ENCODE data around the gene HSFY1.
"Not testable (repeated sequence)": the region's sequence is repeated elsewhere in the genome, so short reads cannot be mapped to it uniquely, and the experiment has no call there.

Gene HSFY1

GRCh38 chrY:18546420-18546819 lies at the start of gene HSFY1:
Gene HSFY1, plus strand, starts transcription at chrY:18546720. Its CDS starts 68 bp downstream, at chrY:18546788.
- DNase-seq = not testable (repeated sequence)

- not testable (repeated sequence) for DNase-seq
Observed at GRCh38 chrY:18504266-18504665, 42.3 kb upstream of the HSFY1 start.

GRCh38 chrY:18530995-18531655 lies 15.4 kb upstream of the HSFY1 start:
- DNase-seq = not testable (repeated sequence)

GRCh38 chrY:18538952-18539351 lies 7.6 kb upstream of the HSFY1 start:
- DNase-seq = not testable (repeated sequence)

- not testable (repeated sequence) for DNase-seq
Observed at GRCh38 chrY:18553132-18553531, 6.6 kb downstream of the HSFY1 start.

GRCh38 chrY:18565915-18566314 lies 19.4 kb downstream of the HSFY1 start:
- not testable (repeated sequence) for DNase-seq

Measured in DMS79 (cell line).